Neuronal stem cell (in vitro differentiated cells): ENCODE data around the gene YTHDF2.

ENCODE experiments used
- DNase-seq: peaks from one replicate; pipeline ENCODE4 v3.0.0-alpha.2; 2013; ENCODE audit warnings: low spot score
- H2AFZ ChIP-seq: one replicate; pipeline ENCODE4 v1.6.1; 2013; ENCODE audit warnings: mild to moderate bottlenecking, low read length, inconsistent platforms
- H2AK5ac ChIP-seq: 2 replicates; pipeline ENCODE4 v1.6.1; 2013; ENCODE audit warnings: low read depth, mild to moderate bottlenecking, inconsistent platforms, low read length, moderate library complexity, mixed read lengths
- H2BK120ac ChIP-seq: 2 replicates; pipeline ENCODE4 v1.6.1; 2013; ENCODE audit warnings: low read depth, mild to moderate bottlenecking, inconsistent platforms, low read length, moderate library complexity, mixed read lengths
- H2BK12ac ChIP-seq: one replicate; pipeline ENCODE4 v1.6.1; 2013; ENCODE audit warnings: low read length, inconsistent platforms
- H2BK15ac ChIP-seq: 2 replicates; pipeline ENCODE4 v1.6.1; 2013; ENCODE audit warnings: mild to moderate bottlenecking, low read length, inconsistent platforms, mixed read lengths
- H2BK5ac ChIP-seq: one replicate; pipeline ENCODE4 v1.6.1; 2013; ENCODE audit warnings: inconsistent platforms, mild to moderate bottlenecking, low read length, moderate library complexity
- H3K14ac ChIP-seq: one replicate; pipeline ENCODE4 v1.6.1; 2013; ENCODE audit warnings: low read length, inconsistent platforms
- H3K18ac ChIP-seq: 2 replicates; pipeline ENCODE4 v1.6.1; 2013; ENCODE audit warnings: low read length, inconsistent platforms
- H3K23ac ChIP-seq: 2 replicates; pipeline ENCODE4 v1.6.1; 2013; ENCODE audit warnings: low read depth, mild to moderate bottlenecking, mixed read lengths, low read length, inconsistent platforms; ENCODE audit not compliant: poor library complexity
- H3K27ac ChIP-seq: replicated peaks from 3 replicates; pipeline ENCODE4 v1.5.1; 2013; ENCODE audit warnings: low read length, inconsistent platforms
- H3K27me3 ChIP-seq, 3 experiments: 2 replicates each; pipeline ENCODE4 v1.6.1; 2013; ENCODE audit warnings: low read length in 3 of 3, mild to moderate bottlenecking in 2 of 3, inconsistent platforms in 1 of 3, low read depth in 1 of 3, mixed read lengths in 1 of 3, moderate library complexity in 1 of 3; ENCODE audit not compliant: control insufficient read depth in 3 of 3, insufficient read depth in 3 of 3
- H3K36me3 ChIP-seq, 2 donors: replicated peaks in 1 of 2; 2 replicates each; pipeline ENCODE4 v1.6.1; 2013; ENCODE audit warnings: low read length in 2 of 2; ENCODE audit not compliant: control insufficient read depth in 2 of 2, insufficient read depth in 2 of 2
- H3K4ac ChIP-seq: 2 replicates; pipeline ENCODE4 v1.6.1; 2013; ENCODE audit warnings: inconsistent platforms, mild to moderate bottlenecking, low read length, moderate library complexity
- H3K4me1 ChIP-seq, 2 donors: 1 replicate in 1 of 2; 2 replicates in 1 of 2; pipeline ENCODE4 v1.6.1; 2013; ENCODE audit warnings: low read length in 2 of 2, low read depth in 1 of 2; ENCODE audit not compliant: control insufficient read depth in 2 of 2, insufficient read depth in 1 of 2
- H3K4me2 ChIP-seq: one replicate; pipeline ENCODE4 v1.6.1; 2013; ENCODE audit warnings: mild to moderate bottlenecking, low read length, inconsistent platforms; ENCODE audit not compliant: insufficient read depth, poor library complexity, severe bottlenecking
- H3K4me3 ChIP-seq, 2 donors: 2 replicates each; pipeline ENCODE4 v1.5.1; 2013; ENCODE audit warnings: low read length in 2 of 2, mild to moderate bottlenecking in 2 of 2, inconsistent platforms in 1 of 2, moderate library complexity in 1 of 2
- H3K79me1 ChIP-seq: one replicate; pipeline ENCODE4 v1.6.1; 2013; ENCODE audit warnings: low read depth, mild to moderate bottlenecking, inconsistent platforms, low read length, moderate library complexity
- H3K9ac ChIP-seq: one replicate; pipeline ENCODE4 v1.6.1; 2013; ENCODE audit warnings: mild to moderate bottlenecking, low read depth, low read length, inconsistent platforms; ENCODE audit not compliant: poor library complexity
- H3K9me3 ChIP-seq, 2 donors: replicated peaks in 1 of 2; 2 replicates each; pipeline versions ENCODE3 to v1.6.1; 2013; ENCODE audit warnings: low read length in 2 of 2, mild to moderate bottlenecking in 2 of 2, inconsistent platforms in 1 of 2, low read depth in 1 of 2, mixed read lengths in 1 of 2, moderate library complexity in 1 of 2; ENCODE audit not compliant: control insufficient read depth in 2 of 2, insufficient read depth in 1 of 2
- H4K8ac ChIP-seq: one replicate; pipeline ENCODE4 v1.6.1; 2013; ENCODE audit warnings: low read depth, mild to moderate bottlenecking, inconsistent platforms, low read length, moderate library complexity
- H4K91ac ChIP-seq: one replicate; pipeline ENCODE4 v1.6.1; 2013; ENCODE audit warnings: low read length, low read depth, mild to moderate bottlenecking, inconsistent platforms; ENCODE audit not compliant: poor library complexity
- WGBS, 2 donors: extraction: QIAGEN DNeasy Blood & Tissue Kit; methylation state at CpG; one replicate each; pipeline ENCODE4 v1.1.7; 2013; ENCODE audit warnings: missing lambda C conversion rate in 2 of 2, mixed read lengths in 1 of 2; ENCODE audit not compliant: insufficient read length in 2 of 2, insufficient replicate concordance in 1 of 2; ENCODE audit errors: extremely low coverage in 2 of 2; 5-methylcytosine and 5-hydroxymethylcytosine counted together

The YTHDF2 gene

DNA sequence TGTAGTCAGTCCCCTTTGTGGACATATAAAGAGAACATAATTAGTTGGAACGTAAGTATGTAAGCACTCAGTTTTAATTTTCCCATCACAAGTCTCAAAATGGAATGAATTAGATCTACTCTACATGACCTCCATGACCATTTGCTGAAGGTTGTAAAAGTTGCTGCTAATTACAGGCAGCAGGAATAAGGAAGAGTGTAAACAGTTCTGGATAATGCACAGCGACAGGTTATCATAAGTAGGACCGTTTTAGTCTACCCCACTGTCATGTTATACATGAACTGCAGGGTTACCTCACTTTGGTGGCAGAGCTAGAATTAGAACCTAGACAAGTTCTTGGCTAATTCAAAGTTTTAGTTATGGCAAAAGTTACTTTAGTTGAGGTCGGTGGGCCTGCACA lies 21.7 kb downstream of the YTHDF2 start:
- H3K9ac ChIP-seq, result no peak overlapping the region
- H4K8ac ChIP-seq, result no peak overlapping the region
- H3K4me2 ChIP-seq, result no peak overlapping the region
- no peak overlapping the region for H2AK5ac ChIP-seq
- H2BK15ac ChIP-seq, result no peak overlapping the region
- H3K79me1 ChIP-seq, result peaks cover 4% of the 10 kb centered on the region
- H3K36me3 ChIP-seq, result peaks cover 15 to 99% of the 10 kb centered on the region in 2 donors
- H3K27me3 ChIP-seq, result no peaks in the 10 kb centered on the region
- no CpG with 5 or more reads among the region's 4 CpGs for WGBS, 2 donors
- peaks cover 0 to 2% of the 10 kb centered on the region in 2 donors for H3K4me1 ChIP-seq
- H3K23ac ChIP-seq, result no peak overlapping the region
- no peak overlapping the region for H2BK12ac ChIP-seq
- no peak overlapping the region for H2BK5ac ChIP-seq
- H3K27ac ChIP-seq, result no peak overlapping the region
- no peak overlapping the region for H3K14ac ChIP-seq
- no peak for DNase-seq
- H3K4ac ChIP-seq, result no peak overlapping the region
- H3K9me3 ChIP-seq, result peaks cover 0 to 4% of the 10 kb centered on the region in 2 donors
- H2AFZ ChIP-seq, result no peak overlapping the region
- H4K91ac ChIP-seq, result no peak overlapping the region
- H2BK120ac ChIP-seq, result no peak overlapping the region
- no peak overlapping the region for H3K4me3 ChIP-seq
- no peak overlapping the region for H3K18ac ChIP-seq

DNA sequence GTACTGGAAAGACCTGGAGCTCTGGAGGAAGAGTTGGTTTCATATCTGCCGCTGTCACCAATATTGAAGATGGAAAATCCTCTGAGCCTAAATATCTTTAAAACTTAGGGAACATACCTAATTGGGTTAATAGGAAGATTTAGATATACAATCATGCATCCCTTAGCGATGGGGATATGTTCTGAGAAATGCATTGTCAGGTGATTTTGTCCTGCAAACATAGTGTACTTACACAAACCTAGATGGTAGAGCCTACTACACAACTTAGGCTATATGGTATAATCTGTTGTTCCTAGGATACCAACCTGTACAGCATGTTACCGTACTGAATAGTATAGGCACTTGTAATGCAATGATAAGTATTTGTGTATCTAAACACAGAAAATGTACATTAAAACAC lies 22.5 kb downstream of the YTHDF2 start:
- H4K8ac ChIP-seq, result no peak overlapping the region
- H3K9me3 ChIP-seq, result peaks cover 0 to 4% of the 10 kb centered on the region in 2 donors
- no peak for DNase-seq
- H3K4me2 ChIP-seq, result no peak overlapping the region
- no peak overlapping the region for H3K14ac ChIP-seq
- H3K4me1 ChIP-seq, result peaks cover 0 to 2% of the 10 kb centered on the region in 2 donors
- H3K36me3 ChIP-seq, result peaks cover 13 to 91% of the 10 kb centered on the region in 2 donors
- no peak overlapping the region for H2BK15ac ChIP-seq
- no peak overlapping the region for H3K27ac ChIP-seq
- no peak overlapping the region for H3K18ac ChIP-seq
- H2BK120ac ChIP-seq, result no peak overlapping the region
- no peak overlapping the region for H3K23ac ChIP-seq
- H2AFZ ChIP-seq, result no peak overlapping the region
- H2BK12ac ChIP-seq, result no peak overlapping the region
- no peak overlapping the region for H3K4me3 ChIP-seq
- H2AK5ac ChIP-seq, result no peak overlapping the region
- H3K27me3 ChIP-seq, result no peaks in the 10 kb centered on the region
- no peak overlapping the region for H3K9ac ChIP-seq
- peaks cover 4% of the 10 kb centered on the region for H3K79me1 ChIP-seq
- H3K4ac ChIP-seq, result no peak overlapping the region
- no CpG with 5 or more reads among the region's 3 CpGs for WGBS, 2 donors
- H2BK5ac ChIP-seq, result no peak overlapping the region
- no peak overlapping the region for H4K91ac ChIP-seq

DNA sequence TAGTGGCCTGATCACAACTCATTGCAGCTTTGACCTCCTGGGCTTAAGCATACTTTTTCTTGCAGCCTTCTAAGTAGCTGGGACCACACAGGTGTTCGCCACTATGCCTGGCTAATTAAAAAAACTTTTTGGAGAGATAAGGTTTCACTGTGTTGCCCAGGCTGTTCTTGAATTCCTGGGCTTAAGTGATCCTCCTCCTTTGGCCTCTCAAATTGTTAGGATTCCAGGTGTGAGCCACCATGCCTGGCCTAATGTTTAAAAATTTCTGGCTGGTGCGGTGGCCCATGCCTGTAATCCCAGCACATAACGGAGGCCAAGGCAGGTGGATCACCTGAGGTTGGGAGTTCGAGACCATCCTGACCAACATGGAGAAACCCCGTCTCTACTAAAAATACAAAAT lies 24.4 kb downstream of the YTHDF2 start:
- no peak for DNase-seq
- Histone ChIP-seq H3K9me3 (peaks cover 2 to 4% of the 10 kb centered on the region in 2 donors), H2BK15ac (no peak overlapping the region), H2BK12ac (no peak overlapping the region), H3K4me3 (no peak overlapping the region), H3K27ac (no peak overlapping the region), H3K36me3 (peaks cover 19 to 89% of the 10 kb centered on the region in 2 donors), H3K4me1 (no peaks in the 10 kb centered on the region), H3K14ac (no peak overlapping the region), H2AFZ (no peak overlapping the region), H3K79me1 (peaks cover 6% of the 10 kb centered on the region), H3K4ac (no peak overlapping the region), H2BK5ac (no peak overlapping the region), H4K8ac (no peak overlapping the region), H2BK120ac (no peak overlapping the region), H3K23ac (no peak overlapping the region), H3K4me2 (no peak overlapping the region), H3K9ac (no peak overlapping the region), H2AK5ac (no peak overlapping the region), H4K91ac (no peak overlapping the region), H3K18ac (no peak overlapping the region), H3K27me3 (no peaks in the 10 kb centered on the region)
- WGBS, 2 donors, result no CpG with 5 or more reads among the region's 5 CpGs

DNA sequence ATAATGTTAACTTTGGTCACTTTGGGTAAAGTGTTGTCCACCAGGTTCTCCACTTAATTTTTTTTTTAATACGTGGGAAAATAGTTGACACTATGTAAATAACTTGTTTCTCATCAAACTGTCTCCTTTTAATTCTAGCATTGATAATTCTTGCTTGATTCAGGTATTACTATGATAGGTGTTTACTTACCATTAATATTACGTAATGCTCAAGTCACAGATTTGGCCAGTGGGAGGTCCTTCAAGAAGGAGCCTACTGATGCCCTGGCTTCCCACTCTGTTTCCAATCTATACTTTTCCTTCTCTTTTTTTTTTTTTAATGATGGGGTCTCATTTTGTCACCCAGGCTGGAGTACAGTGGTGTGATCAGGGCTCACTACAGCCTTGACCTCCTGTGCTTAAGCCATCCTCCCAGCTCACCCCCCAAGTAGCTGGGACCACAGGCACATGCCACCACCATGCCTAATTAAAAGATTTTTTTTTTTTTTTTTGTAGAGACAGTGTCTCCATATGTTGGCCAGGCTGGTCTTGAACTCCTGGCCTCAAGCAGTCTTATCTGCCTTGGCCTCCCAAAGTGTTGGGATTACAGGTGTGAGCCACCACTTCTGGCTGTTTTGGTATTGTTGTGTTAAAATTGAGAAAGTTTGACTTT lies 29.9 kb downstream of the YTHDF2 start:
- Histone ChIP-seq H2AK5ac (no peak overlapping the region), H3K18ac (no peak overlapping the region), H2BK120ac (no peak overlapping the region), H4K8ac (no peak overlapping the region), H2BK5ac (no peak overlapping the region), H3K9ac (no peak overlapping the region), H3K9me3 (peaks cover 0 to 2% of the 10 kb centered on the region in 2 donors), H2BK12ac (no peak overlapping the region), H3K4ac (no peak overlapping the region), H3K36me3 (peaks cover 22 to 84% of the 10 kb centered on the region in 2 donors), H4K91ac (no peak overlapping the region), H3K23ac (no peak overlapping the region), H3K14ac (no peak overlapping the region), H3K4me2 (no peak overlapping the region), H3K27ac (no peak overlapping the region), H2BK15ac (no peak overlapping the region), H3K4me3 (no peak overlapping the region), H3K4me1 (no peaks in the 10 kb centered on the region), H3K79me1 (peaks cover 3% of the 10 kb centered on the region), H2AFZ (no peak overlapping the region), H3K27me3 (no peaks in the 10 kb centered on the region)
- DNase-seq, result no peak
- no CpG with 5 or more reads among the region's 2 CpGs for WGBS, 2 donors
